A172 (cell line): ENCODE data around the gene DSC1. TPM values are rescaled to one million over a fixed set of nuclear protein-coding genes. Genes with fewer than 3 reads are reported as not detected.
A peak's percentile ranks its signal among the peaks of the same experiment; 100 is the strongest.
"Not testable (repeated sequence)": the region's sequence is repeated elsewhere in the genome, so short reads cannot be mapped to it uniquely, and the experiment has no call there.

ENCODE experiments used
- DNase-seq: peaks from one replicate; pipeline ENCODE4 v3.0.0-alpha.2; 2015; ENCODE audit warnings: low spot score
- total RNA-seq: library from RNA; depleted of rRNA; stranded (reverse); fragments of >200 nt; shearing (Covaris generic); gene quantifications from 2 replicates; pipeline ENCODE4 v1.2.3, GENCODE V29; 2014; rRNA removed

Gene DSC1
- not detected in 2 replicates for total RNA-seq

- no peak for DNase-seq
These were observed at the start of gene DSC1 for GRCh38 chr18:31162825-31163435. TSS of gene DSC1 (minus strand) at chr18:31162856. CDS start at chr18:31162594, 262 bp downstream.

- DNase-seq: no peak
These were observed 48.4 kb upstream of the DSC1 start for GRCh38 chr18:31211047-31211446.

- DNase-seq: no peak
These were observed 46.4 kb upstream of the DSC1 start for GRCh38 chr18:31209041-31209440.

GRCh38 chr18:31207391-31207790, 44.7 kb upstream of the DSC1 start:
- no peak for DNase-seq

GRCh38 chr18:31206787-31207381, 44.2 kb upstream of the DSC1 start:
- peak; percentile 82 for DNase-seq

GRCh38 chr18:31206071-31206470, 43.4 kb upstream of the DSC1 start:
- no peak for DNase-seq

- no peak for DNase-seq
These were observed 42.6 kb upstream of the DSC1 start for GRCh38 chr18:31205273-31205672.

GRCh38 chr18:31204833-31205232, 42.2 kb upstream of the DSC1 start:
- DNase-seq: no peak

GRCh38 chr18:31204166-31204565, 41.5 kb upstream of the DSC1 start:
- DNase-seq: no peak

- DNase-seq: no peak
These were observed 41.1 kb upstream of the DSC1 start for GRCh38 chr18:31203794-31204148.

- no peak for DNase-seq
These were observed 40.6 kb upstream of the DSC1 start for GRCh38 chr18:31203096-31203793.

- no peak for DNase-seq
These were observed 36.6 kb upstream of the DSC1 start for GRCh38 chr18:31199190-31199769.

GRCh38 chr18:31197676-31198075, 35.0 kb upstream of the DSC1 start:
- no peak for DNase-seq

- DNase-seq: no peak
These were observed 32.4 kb upstream of the DSC1 start for GRCh38 chr18:31195063-31195462.

- DNase-seq: no peak
These were observed 29.6 kb upstream of the DSC1 start for GRCh38 chr18:31192086-31192776.

- no peak for DNase-seq
These were observed 28.3 kb upstream of the DSC1 start for GRCh38 chr18:31190919-31191318.

GRCh38 chr18:31189757-31190156, 27.1 kb upstream of the DSC1 start:
- DNase-seq: no peak

- DNase-seq: no peak
These were observed 22.7 kb upstream of the DSC1 start for GRCh38 chr18:31185186-31185950.

GRCh38 chr18:31183302-31183701, 20.6 kb upstream of the DSC1 start:
- no peak for DNase-seq

GRCh38 chr18:31177369-31177768, 14.7 kb upstream of the DSC1 start:
- DNase-seq: not testable (repeated sequence)

GRCh38 chr18:31176531-31176930, 13.9 kb upstream of the DSC1 start:
- DNase-seq: no peak
